Neural progenitor cell (in vitro differentiated cells): ENCODE results near the gene MSI2. TPM values are rescaled to one million over a fixed set of nuclear protein-coding genes. Genes with fewer than 3 reads are reported as not detected.

ENCODE experiments used
- DNase-seq: peaks from one replicate; pipeline ENCODE4 v3.0.0-alpha.2; 2016; ENCODE audit warnings: low spot score
- H2AFZ ChIP-seq: fragments of 200-600 bp; sonication (generic); replicated peaks from 2 replicates; pipeline ENCODE4 v1.6.1; 2016; ENCODE audit warnings: antibody characterized with exemption
- H3F3A ChIP-seq: fragments of 200-600 bp; sonication (generic); 2 replicates; pipeline ENCODE4 v1.6.1; 2016; ENCODE audit warnings: antibody characterized with exemption, low read depth
- H3K27ac ChIP-seq: fragments of 200-600 bp; sonication (generic); 2 replicates; pipeline ENCODE4 v1.5.1; 2016; ENCODE audit warnings: mild to moderate bottlenecking
- H3K27me3 ChIP-seq: fragments of 200-600 bp; sonication (generic); 2 replicates; pipeline ENCODE4 v1.6.1; 2016; ENCODE audit warnings: mild to moderate bottlenecking, moderate library complexity
- H3K36me3 ChIP-seq: fragments of 200-600 bp; sonication (generic); 2 replicates; pipeline ENCODE4 v1.5.1; 2016
- H3K4me1 ChIP-seq: fragments of 200-600 bp; sonication (generic); 2 replicates; pipeline ENCODE4 v1.6.1; 2016; ENCODE audit warnings: mixed run types
- H3K4me2 ChIP-seq: fragments of 200-600 bp; sonication (generic); 2 replicates; pipeline ENCODE4 v1.6.1; 2016
- H3K4me3 ChIP-seq: fragments of 200-600 bp; sonication (generic); 2 replicates; pipeline ENCODE4 v1.5.1; 2016
- H3K79me2 ChIP-seq: fragments of 200-600 bp; sonication (generic); 2 replicates; pipeline ENCODE4 v1.6.1; 2016; ENCODE audit warnings: low read depth
- H3K9ac ChIP-seq: fragments of 200-600 bp; sonication (generic); 2 replicates; pipeline ENCODE4 v1.6.1; 2016
- H3K9me3 ChIP-seq: fragments of 200-600 bp; sonication (generic); 2 replicates; pipeline ENCODE4 v1.5.1; 2016; ENCODE audit warnings: low read depth
- H4K20me1 ChIP-seq: fragments of 200-600 bp; sonication (generic); 2 replicates; pipeline ENCODE4 v1.6.1; 2016; ENCODE audit warnings: low read depth
- H3K27ac Mint-ChIP-seq: 3 replicates; pipeline ENCODE4 v1.8.0; 2021; ENCODE audit warnings: mixed read lengths
- H3K27me3 Mint-ChIP-seq: 2 replicates; pipeline ENCODE4 v1.8.0; 2022; ENCODE audit warnings: low read depth, mild to moderate bottlenecking, inconsistent platforms, moderate library complexity, mixed read lengths; ENCODE audit not compliant: insufficient read depth
- H3K36me3 Mint-ChIP-seq: 3 replicates; pipeline ENCODE4 v1.8.0; 2021; ENCODE audit warnings: mixed read lengths
- H3K4me1 Mint-ChIP-seq: 3 replicates; pipeline ENCODE4 v1.8.0; 2021; ENCODE audit warnings: mixed read lengths
- H3K4me3 Mint-ChIP-seq: 3 replicates; pipeline ENCODE4 v1.8.0; 2021; ENCODE audit warnings: mild to moderate bottlenecking, moderate library complexity, mixed read lengths
- H3K9me3 Mint-ChIP-seq: 3 replicates; pipeline ENCODE4 v1.8.0; 2020; ENCODE audit warnings: mixed read lengths
- EZH2 ChIP-seq: fragments of 200-600 bp; sonication (generic); IDR thresholded peaks from 2 replicates; pipeline ENCODE4 v1.6.1; 2017; ENCODE audit warnings: antibody characterized with exemption, mild to moderate bottlenecking, moderate library complexity
- EZH2phosphoT487 ChIP-seq: fragments of 200-600 bp; sonication (generic); IDR thresholded peaks from 2 replicates; pipeline ENCODE4 v1.6.1; 2017; ENCODE audit warnings: antibody characterized with exemption
- total RNA-seq: library from RNA; depleted of rRNA; stranded (reverse); fragments of >200 nt; gene quantifications from 2 replicates; pipeline ENCODE4 v1.2.3, GENCODE V29; 2015; ENCODE audit warnings: low replicate concordance
- TF ChIP-seq, protein P1 (sequence below): fragments of 200-600 bp; sonication (generic); IDR thresholded peaks from 2 replicates; pipeline ENCODE4 v1.5.1; 2017; ENCODE audit warnings: antibody characterized with exemption, mild to moderate bottlenecking

Gene MSI2
- total RNA-seq, 1 donor from 2014 or later, result 96.9 TPM

- H3F3A ChIP-seq, result no peaks in the 10 kb centered on the region
- TF ChIP-seq, protein P1, sequence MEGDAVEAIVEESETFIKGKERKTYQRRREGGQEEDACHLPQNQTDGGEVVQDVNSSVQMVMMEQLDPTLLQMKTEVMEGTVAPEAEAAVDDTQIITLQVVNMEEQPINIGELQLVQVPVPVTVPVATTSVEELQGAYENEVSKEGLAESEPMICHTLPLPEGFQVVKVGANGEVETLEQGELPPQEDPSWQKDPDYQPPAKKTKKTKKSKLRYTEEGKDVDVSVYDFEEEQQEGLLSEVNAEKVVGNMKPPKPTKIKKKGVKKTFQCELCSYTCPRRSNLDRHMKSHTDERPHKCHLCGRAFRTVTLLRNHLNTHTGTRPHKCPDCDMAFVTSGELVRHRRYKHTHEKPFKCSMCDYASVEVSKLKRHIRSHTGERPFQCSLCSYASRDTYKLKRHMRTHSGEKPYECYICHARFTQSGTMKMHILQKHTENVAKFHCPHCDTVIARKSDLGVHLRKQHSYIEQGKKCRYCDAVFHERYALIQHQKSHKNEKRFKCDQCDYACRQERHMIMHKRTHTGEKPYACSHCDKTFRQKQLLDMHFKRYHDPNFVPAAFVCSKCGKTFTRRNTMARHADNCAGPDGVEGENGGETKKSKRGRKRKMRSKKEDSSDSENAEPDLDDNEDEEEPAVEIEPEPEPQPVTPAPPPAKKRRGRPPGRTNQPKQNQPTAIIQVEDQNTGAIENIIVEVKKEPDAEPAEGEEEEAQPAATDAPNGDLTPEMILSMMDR, result no peak
- no peaks in the 10 kb centered on the region for H3K36me3 ChIP-seq
- peaks cover 7% of the 10 kb centered on the region for H3K27me3 Mint-ChIP-seq
- H3K4me2 ChIP-seq, result no peak overlapping the region
- no peak overlapping the region for H3K9ac ChIP-seq
- no peaks in the 10 kb centered on the region for H3K27me3 ChIP-seq
- H3K9me3 Mint-ChIP-seq, result peaks cover 2% of the 10 kb centered on the region
- H3K4me1 Mint-ChIP-seq, result peaks cover 12% of the 10 kb centered on the region
- H3K79me2 ChIP-seq, result no peaks in the 10 kb centered on the region
- no peak overlapping the region for H2AFZ ChIP-seq
- no peaks in the 10 kb centered on the region for H3K9me3 ChIP-seq
- no peak overlapping the region for H3K27ac ChIP-seq
- peaks cover 61% of the 10 kb centered on the region for H3K36me3 Mint-ChIP-seq
- no peak for DNase-seq
- H4K20me1 ChIP-seq, result no peaks in the 10 kb centered on the region
- H3K27ac Mint-ChIP-seq, result no peak overlapping the region
- H3K4me3 ChIP-seq, result no peak overlapping the region
- H3K4me1 ChIP-seq, result peaks cover 5% of the 10 kb centered on the region
- no peak overlapping the region for H3K4me3 Mint-ChIP-seq
Observed at GRCh38 chr17:57634713-57635465, 378.6 kb downstream of the MSI2 start.

DNA sequence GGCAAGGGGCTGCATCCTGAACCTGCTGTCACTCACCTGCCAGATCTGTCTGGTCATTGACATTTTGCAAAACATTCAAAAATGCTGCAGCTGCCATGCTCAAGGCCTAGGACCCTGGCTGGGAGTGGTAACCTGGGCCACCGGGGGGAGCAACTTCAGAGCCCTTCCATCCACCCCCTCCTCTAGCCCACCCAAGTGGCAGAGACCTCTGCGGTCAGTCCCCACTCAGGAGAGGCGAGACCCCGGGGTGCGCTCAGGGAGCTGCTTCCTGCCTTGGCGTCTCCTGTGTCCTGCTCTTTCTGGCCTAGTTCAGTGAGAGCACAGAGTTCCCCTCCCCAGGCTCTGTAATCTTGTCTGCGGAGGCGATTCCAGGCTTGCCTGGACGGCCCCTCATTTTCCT, 380.0 kb downstream of the MSI2 start:
- no peaks in the 10 kb centered on the region for H3F3A ChIP-seq
- no peak overlapping the region for H3K27ac ChIP-seq

DNA sequence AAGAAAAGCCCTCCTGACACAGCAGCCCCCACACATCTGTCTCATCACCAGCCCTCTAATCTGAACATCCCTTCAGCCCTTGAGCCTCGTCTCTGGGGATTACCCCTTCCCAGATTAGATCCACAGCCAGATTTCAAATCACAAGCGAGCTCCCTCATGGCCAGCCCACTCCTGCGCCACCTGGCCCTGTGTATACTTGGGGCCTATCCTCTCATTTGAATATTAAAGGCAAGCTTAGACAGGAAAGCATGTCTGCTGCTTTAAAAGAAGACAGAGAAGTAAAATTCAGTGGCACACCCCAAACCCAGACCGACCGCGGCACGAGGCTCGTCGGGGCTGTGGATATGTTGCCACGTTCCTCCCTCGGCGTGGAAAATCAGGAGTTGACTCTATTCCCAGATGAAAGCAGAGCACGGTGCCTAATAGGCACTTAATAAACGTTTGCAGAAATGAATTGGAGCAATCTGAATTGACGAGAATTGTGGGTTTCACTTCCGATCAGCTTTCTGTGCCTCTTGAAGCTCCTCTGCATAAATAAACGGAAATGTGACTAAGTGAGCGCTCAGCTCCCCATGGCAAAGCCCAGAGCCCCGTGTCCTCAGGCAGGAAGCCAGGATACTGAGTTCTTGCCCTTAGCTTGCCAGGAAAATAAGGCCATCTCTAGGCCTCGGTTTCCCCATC, 380.8 kb downstream of the MSI2 start:
- Mint-ChIP-seq H3K27ac (peak overlapping the region; percentile 52), H3K27me3 (peaks cover 7% of the 10 kb centered on the region), H3K36me3 (peaks cover 64% of the 10 kb centered on the region), H3K4me3 (no peak overlapping the region), H3K4me1 (peaks cover 17% of the 10 kb centered on the region), H3K9me3 (peaks cover 2% of the 10 kb centered on the region)
- H3K79me2 ChIP-seq, result no peaks in the 10 kb centered on the region
- no peak overlapping the region for H3K4me3 ChIP-seq
- no peaks in the 10 kb centered on the region for H4K20me1 ChIP-seq
- TF ChIP-seq EZH2 (no peak), EZH2phosphoT487 (no peak)
- TF ChIP-seq, protein P1, result no peak
- H3K27me3 ChIP-seq, result no peaks in the 10 kb centered on the region
- no peaks in the 10 kb centered on the region for H3F3A ChIP-seq
- H3K36me3 ChIP-seq, result no peaks in the 10 kb centered on the region
- H3K27ac ChIP-seq, result no peak overlapping the region
- H3K4me2 ChIP-seq, result no peak overlapping the region
- H2AFZ ChIP-seq, result no peak overlapping the region
- H3K4me1 ChIP-seq, result peaks cover 5% of the 10 kb centered on the region
- no peaks in the 10 kb centered on the region for H3K9me3 ChIP-seq
- DNase-seq, result no peak
- no peak overlapping the region for H3K9ac ChIP-seq

More for the DNA sequence above, 380.0 kb downstream of the MSI2 start:
- Histone ChIP-seq H3K4me2 (no peak overlapping the region), H3K79me2 (no peaks in the 10 kb centered on the region), H3K4me1 (peaks cover 5% of the 10 kb centered on the region), H3K9me3 (no peaks in the 10 kb centered on the region), H2AFZ (no peak overlapping the region), H3K36me3 (no peaks in the 10 kb centered on the region), H4K20me1 (no peaks in the 10 kb centered on the region), H3K4me3 (no peak overlapping the region), H3K27me3 (no peaks in the 10 kb centered on the region), H3K9ac (no peak overlapping the region)
- TF ChIP-seq, protein P1, result no peak
- TF ChIP-seq EZH2 (no peak), EZH2phosphoT487 (no peak)
- peaks cover 7% of the 10 kb centered on the region for H3K27me3 Mint-ChIP-seq
- peaks cover 67% of the 10 kb centered on the region for H3K36me3 Mint-ChIP-seq
- H3K4me1 Mint-ChIP-seq, result peaks cover 12% of the 10 kb centered on the region
- no peak for DNase-seq
- H3K4me3 Mint-ChIP-seq, result no peak overlapping the region
- H3K9me3 Mint-ChIP-seq, result peaks cover 2% of the 10 kb centered on the region
- H3K27ac Mint-ChIP-seq, result peak overlapping the region; percentile 52
